AML-193 (cell line): ENCODE measurements around the gene FICD.
"Not testable (repeated sequence)": the region's sequence is repeated elsewhere in the genome, so short reads cannot be mapped to it uniquely, and the experiment has no call there.

Experiments used
- DNase-seq, 2 experiments: peaks; one replicate each; lab custom pipeline; 2025; lab: John Stamatoyannopoulos, UW

The FICD gene

DNA sequence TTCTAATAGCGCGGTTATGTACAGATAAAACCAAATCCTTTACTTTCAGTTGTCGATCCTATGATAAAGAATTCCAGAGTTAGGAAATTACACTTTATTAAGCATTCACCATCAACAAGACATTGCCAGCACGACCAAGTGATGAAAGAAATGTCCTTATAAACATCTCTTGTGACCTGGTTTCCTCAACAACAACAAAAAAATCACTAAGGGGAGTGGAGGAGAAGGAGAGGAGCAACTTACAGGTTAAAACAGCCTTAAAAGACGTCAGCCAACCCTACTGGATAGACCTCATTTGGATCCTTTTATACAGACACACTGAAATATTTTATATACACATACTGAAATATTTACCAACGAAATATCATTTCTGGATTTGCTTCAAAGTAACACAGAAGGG lies 23.1 kb downstream of the FICD start:
- DNase-seq, result no peak

GRCh38 chr12:108538616-108539195 lies 23.6 kb downstream of the FICD start:
- no peak for DNase-seq

DNA sequence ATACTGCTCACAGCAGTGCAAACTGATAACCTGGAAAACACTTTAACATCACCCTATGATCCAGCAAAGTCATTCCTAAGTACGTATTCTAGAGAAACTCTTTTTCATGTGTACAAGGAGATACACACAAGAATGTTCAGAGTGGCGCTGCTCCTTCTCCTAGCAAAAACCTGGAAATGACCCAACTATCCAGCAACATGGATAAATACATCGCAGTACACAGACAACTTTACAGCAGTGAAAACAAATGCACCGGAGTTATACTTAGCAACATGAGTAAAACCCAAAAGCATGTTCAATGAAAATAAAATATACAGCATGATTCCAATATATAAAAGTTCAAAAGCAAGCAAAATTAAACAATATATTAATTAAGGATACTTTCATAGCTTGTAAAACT lies 27.2 kb downstream of the FICD start:
- no peak for DNase-seq

DNA sequence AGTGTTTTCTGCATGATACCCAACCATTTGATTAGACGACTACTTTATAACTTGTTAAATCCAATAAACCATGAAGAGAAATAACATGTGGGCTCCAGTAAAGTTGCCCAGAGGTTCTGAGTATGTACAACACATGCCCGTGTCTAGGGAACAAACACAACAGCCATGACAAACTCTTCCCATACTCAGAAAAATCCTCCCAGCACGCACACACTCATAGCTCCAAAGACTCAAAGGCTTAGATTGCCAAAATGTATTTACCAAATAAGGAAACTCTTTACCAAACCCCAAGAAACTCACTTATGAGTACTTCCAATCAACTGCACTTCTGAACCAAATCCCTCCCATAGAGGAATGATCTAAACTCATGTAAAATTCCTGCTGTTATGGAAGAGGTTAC lies 28.6 kb downstream of the FICD start:
- no peak for DNase-seq

DNA sequence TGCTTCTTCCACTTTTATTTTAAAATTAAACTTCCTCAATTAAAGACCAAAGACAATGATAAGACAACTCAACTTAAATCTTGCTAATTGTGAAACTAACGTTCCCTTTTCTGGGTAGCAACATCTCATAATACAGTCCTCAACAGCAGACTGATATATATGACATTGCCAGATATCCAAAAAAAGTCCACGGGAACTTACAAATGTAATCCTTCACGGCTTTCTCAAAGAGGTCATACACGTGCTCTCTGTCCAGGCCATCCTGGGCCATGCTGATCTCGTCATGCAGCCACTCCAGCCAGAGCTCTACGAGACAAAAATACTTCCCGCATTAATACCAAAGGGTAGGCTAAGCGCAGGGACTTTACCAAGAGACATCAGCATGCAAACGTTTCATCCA lies 32.6 kb downstream of the FICD start:
- DNase-seq, result no peak

DNA sequence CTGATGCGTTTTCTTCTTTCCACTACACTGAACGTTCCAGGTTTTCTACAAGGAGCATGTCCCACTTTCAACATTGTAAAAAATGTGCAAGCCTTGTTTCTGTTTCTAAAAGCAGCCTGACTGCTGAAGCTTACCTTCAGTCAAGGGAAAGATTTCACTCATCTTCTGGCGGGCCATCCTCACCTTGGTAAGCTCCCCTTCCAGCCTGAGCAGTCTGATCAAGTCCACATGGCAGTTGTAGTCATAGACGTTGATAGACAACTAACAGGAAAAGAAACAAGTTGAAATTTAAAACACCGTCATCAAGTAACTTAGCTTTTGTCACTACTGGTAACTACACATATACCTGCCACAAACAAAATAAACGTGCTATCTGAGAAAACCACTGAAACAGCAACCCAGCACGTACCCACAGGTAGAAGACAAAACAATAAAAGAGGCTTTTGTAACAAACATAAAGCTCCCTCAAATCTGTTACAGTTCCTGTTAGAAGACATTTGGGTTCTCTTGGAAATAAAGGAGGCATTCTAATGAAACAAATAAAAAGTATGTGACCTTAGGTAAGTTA lies 34.0 kb downstream of the FICD start:
- no peak for DNase-seq

DNA sequence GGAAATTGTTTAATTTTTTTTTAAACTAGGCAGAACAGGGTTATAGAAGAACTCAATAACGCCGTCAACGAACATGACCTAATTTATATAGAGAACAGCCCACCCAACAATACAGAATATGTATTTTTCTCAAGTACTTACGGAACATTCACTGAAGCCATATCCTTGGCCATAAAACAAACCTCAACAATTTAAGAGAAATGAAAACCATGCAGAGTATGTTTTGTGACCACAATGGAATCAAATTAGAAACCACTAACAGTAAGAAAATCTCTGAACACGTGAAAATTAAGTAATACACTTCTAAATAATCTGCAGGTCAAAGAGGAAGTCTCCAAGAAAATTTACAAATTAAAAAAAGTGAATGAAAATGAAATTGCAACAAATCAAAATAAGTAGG lies 36.5 kb downstream of the FICD start:
- DNase-seq, result peak in 1 of 2 experiments; percentile 8

- no peak for DNase-seq
Observed at GRCh38 chr12:108553799-108554198, 38.7 kb downstream of the FICD start.

DNA sequence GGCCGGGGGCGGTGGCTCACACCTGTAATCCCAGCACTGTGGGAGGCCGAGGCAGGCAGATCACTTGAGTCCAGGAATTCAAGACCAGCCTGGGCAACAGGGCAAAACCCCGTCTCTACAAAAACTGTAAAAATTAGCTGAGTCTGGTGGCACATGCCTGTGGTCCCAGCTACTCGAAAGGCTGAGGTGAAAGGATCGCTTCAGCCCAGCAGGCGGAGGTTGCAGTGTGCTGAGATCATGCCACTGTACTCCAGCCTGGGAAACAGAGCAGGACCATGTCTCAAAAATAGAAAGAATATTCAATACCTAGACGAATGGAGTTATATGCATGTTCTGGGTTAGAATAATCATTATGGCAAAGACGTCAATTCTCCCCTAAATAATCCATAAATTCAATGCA lies 40.3 kb downstream of the FICD start:
- not testable (repeated sequence) for DNase-seq

GRCh38 chr12:108559007-108559655 lies 44.1 kb downstream of the FICD start:
- DNase-seq, result no peak

DNA sequence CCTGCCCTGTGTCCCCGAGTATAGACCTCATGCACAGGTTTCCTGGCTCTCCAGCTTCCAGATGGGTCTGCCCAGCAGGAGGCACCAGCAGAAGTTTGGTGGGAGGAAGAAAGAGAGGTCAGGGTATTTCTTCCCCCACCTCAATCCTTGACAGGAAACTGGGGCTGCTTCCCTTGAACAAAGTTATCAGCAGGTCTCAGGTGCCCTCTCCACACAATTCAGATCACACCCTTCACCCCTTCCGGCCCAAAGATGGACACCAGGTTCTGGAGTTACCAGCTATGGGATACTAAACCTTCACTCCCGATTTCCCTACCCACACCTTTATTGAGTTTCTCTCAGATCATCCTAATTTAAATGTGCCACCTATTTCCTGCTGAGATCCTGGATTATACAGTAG lies 44.7 kb downstream of the FICD start:
- no peak for DNase-seq

DNA sequence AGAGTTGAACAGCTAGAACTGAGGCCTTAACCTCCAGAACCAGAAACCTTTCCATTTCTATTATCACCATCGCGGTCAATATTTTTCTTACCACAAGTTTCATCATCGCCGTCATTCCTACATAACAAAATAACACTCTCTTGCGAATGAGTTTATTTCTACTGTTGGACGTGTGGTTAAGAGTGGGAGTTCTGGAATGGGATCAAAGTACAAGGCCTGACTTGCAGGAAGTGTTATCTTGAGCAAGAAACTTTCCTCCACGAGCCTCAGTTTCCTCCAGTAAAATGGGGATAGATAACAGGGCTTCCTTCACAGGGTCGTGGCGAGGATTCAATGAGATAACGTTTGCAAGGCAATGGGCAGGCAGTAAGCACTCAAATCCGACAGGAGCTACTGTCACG lies 45.2 kb downstream of the FICD start:
- DNase-seq, result peak; percentile 14 to 25

DNA sequence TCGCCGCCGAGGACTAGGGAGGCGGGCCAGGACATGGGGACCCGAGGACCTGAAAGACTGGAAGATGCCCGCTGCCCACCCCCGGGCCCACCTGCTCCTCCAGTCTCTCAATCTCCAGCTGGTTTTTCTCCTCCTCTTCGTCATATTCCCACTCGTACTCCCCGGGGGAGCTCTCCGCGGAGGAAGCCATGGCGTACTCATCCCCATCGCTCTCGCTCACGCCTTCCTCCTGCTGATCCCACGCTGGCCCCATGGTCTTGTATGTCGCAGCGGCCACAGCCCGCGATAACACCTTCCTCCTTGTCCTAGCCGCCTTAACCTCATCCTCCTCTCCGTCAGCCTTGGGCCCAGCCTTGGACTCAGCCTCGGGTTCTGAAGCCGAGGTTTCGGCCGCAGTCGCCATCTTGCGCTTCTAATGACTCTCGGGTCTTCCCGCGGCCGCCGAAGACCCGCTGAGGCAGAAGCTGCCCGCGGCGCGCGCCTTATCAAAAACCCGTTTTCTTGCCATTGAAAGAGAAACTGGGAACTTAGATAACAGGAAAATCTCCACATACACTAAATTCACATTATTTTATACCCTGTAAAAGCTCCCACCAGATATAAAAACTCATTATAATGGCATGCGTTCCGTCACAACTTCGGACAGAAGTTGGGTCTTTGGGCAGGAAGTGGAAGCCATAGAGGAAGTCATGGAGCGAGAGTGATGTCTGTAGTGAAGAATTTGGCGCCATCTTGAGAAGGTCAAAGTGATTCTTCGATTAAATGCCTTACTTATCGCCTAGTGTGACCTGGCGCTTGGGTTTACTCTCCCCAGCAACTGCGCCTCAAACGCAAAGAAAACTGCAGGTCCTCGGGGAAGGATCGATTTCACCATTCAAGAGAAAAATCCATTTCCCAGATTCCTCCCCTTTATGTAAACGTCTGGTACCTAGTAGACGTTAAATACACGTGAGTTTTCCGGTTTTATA lies 46.0 kb downstream of the FICD start, which contains the start of gene SART3:
SART3 (minus strand) TSS at position 422 of the 968 bp plus-strand sequence; CDS start at position 403, 19 bp downstream.
- DNase-seq, result peak; percentile 89 to 94

DNA sequence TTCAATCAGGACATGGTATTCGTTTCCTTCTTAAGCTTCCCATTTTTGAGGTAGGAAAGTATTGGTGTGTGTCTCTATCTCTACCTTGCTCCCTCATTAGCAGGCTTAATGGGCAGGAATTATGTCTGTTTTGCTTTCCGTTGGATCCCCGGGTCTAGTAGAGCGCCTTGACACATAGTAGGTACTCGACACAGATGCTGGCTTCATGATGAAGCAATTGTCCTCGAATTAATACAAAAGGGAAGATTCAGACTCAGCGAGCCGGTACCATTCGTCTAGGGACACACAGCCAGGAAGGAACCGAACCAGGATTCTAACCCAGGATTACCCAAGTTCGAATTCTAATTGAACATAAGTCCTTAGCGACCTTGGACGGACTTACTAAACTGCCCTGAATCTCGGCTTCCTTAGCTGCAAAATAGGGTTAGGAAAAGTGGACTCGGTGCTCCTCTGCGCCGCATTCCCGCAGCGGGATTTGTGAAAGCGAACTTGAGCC lies 46.8 kb downstream of the FICD start:
- no peak for DNase-seq

DNA sequence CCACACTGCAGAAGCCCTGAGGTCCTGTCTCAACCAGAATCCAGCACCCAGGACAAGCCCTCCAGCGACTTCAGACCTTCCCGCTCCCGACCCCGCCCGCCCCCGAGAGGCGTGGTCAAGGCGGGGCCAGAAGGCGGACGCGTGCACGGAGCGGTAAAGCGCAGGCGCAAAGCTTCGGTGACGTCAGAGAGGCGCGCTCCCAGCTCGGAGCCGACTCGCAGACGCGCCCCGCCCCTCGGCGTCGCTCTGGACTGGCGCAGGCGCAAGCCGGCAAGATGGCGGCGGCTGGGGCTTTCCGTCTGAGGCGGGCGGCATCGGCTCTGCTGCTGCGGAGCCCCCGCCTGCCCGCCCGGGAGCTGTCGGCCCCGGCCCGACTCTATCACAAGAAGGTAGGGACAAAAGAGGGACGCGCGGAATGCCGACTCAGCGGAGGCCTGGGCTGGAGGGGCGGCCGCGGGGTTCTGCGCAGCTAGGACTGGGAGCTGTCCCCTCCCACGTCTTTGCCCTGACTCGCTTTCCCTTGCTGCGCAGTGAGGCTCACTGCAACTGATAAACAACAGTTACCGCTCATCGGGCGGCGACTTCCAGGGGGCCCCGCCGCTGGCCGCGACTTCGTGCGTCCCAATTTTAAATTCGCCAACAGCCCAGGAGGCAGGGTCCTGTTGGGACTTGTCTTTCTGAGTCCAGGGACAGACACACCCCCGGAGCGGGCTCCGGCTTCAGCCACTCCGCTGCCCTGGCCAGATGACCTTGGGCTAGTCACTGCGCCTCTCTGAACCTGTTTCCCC lies 47.5 kb downstream of the FICD start, which contains the start of gene ISCU:
ISCU (plus strand) TSS at position 249 of the 788 bp plus-strand sequence; CDS start at position 276, 27 bp downstream.
- DNase-seq, result peak; percentile 87 to 89

GRCh38 chr12:108563136-108563803 lies 48.2 kb downstream of the FICD start:
- peak; percentile 75 to 87 for DNase-seq

- DNase-seq, result no peak
Observed at GRCh38 chr12:108563804-108564151, 48.7 kb downstream of the FICD start.

- DNase-seq, result no peak
Observed at GRCh38 chr12:108564724-108565123, 49.6 kb downstream of the FICD start.

DNA sequence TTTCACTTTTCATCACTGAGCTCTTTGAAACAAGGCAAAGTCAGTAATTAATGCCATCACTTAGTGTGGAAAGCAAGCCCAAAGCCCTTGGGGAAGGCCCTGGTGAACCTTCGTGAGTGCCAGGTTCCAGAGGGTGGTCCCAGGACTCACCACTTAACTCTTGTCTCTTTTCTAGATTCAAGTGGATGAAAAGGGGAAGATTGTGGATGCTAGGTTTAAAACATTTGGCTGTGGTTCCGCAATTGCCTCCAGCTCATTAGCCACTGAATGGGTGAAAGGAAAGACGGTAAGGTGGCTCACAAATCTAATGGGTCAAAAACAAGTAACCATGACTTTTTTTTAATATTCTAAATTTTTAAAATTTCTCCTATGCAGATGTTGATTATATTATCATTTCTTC lies 50.1 kb downstream of the FICD start:
- DNase-seq, result no peak

- DNase-seq, result peak; percentile 58 to 63
Observed at GRCh38 chr12:108565976-108566375, 50.9 kb downstream of the FICD start.

DNA sequence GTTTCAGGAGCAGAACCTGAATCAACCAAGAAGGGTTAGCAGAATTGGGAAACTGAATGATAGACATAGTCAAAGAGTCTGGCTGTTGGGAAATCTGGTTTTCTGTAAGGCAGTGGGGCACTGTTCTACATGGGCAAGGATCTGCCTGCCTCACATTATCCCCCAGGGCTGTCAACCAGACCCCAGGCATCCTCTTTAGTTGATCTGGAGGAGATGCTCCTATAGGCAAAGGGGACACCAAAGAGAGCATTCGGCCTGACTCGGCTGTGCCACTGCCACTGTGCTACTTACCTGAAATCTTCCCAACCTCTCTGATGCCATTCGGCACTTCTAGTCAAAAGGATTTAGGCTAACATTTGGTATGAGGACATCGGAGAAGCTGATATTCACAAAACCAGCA lies 51.4 kb downstream of the FICD start:
- DNase-seq, result no peak
